GM12878 (cell line): Measurements from ENCODE around the gene DNAJA2. TPM values are rescaled to one million over a fixed set of nuclear protein-coding genes. Genes with fewer than 3 reads are reported as not detected.

Source experiments
- ATF7 ChIP-seq: fragments of 450-650 bp; IDR thresholded peaks from 2 replicates; pipeline ENCODE4 v1.6.1; 2016; ENCODE audit warnings: low read depth, mild to moderate bottlenecking
- BMI1 ChIP-seq: fragments of 450-650 bp; IDR thresholded peaks from 2 replicates; pipeline ENCODE4 v1.6.1; 2016; ENCODE audit warnings: mild to moderate bottlenecking, moderate library complexity, borderline replicate concordance
- CHD4 ChIP-seq: fragments of 200-600 bp; sonication (generic); IDR thresholded peaks from 2 replicates; pipeline ENCODE4 v1.6.1; 2016; ENCODE audit warnings: mild to moderate bottlenecking
- CREB1 ChIP-seq: IDR thresholded peaks from 2 replicates; pipeline ENCODE4 v1.6.1; 2012; ENCODE audit warnings: low read depth, mild to moderate bottlenecking, inconsistent platforms
- CREM ChIP-seq: IDR thresholded peaks from 2 replicates; pipeline ENCODE4 v1.6.1; 2014; ENCODE audit warnings: antibody characterized with exemption, low read depth
- FOXK2 ChIP-seq: fragments of 450-650 bp; IDR thresholded peaks from 2 replicates; pipeline ENCODE4 v1.6.1; 2017; ENCODE audit warnings: mild to moderate bottlenecking, moderate library complexity
- IRF4 ChIP-seq: IDR thresholded peaks from 2 replicates; pipeline ENCODE4 v1.6.1; 2011; ENCODE audit warnings: low read depth, low read length
- KDM1A ChIP-seq: fragments of 200-600 bp; sonication (generic); IDR thresholded peaks from 2 replicates; pipeline ENCODE4 v1.6.1; 2016; ENCODE audit warnings: borderline replicate concordance
- MEF2A ChIP-seq: IDR thresholded peaks from 2 replicates; pipeline ENCODE4 v1.6.1; 2011; ENCODE audit warnings: low read depth, mild to moderate bottlenecking, low read length, moderate library complexity; ENCODE audit not compliant: insufficient read depth
- MXI1 ChIP-seq: fragments of 150-350 bp; IDR thresholded peaks from 2 replicates; pipeline ENCODE4 v1.6.1; 2011; ENCODE audit warnings: low read depth, mild to moderate bottlenecking, inconsistent platforms, low read length, improper control_type of control experiment
- NBN ChIP-seq: fragments of 450-650 bp; IDR thresholded peaks from 2 replicates; pipeline ENCODE4 v1.6.1; 2016
- NR2C2 ChIP-seq: IDR thresholded peaks from 2 replicates; pipeline ENCODE4 v1.6.1; 2011; ENCODE audit warnings: borderline replicate concordance, low read depth; ENCODE audit not compliant: control insufficient read depth, insufficient read length
- PAX5 ChIP-seq: IDR thresholded peaks from 2 replicates; pipeline ENCODE4 v1.6.1; 2011; ENCODE audit warnings: low read depth, low read length, borderline replicate concordance
- PML ChIP-seq: IDR thresholded peaks from 2 replicates; pipeline ENCODE4 v1.6.1; 2012; ENCODE audit warnings: low read length, inconsistent platforms
- RAD21 ChIP-seq: IDR thresholded peaks from 2 replicates; pipeline ENCODE4 v1.6.1; 2011; ENCODE audit warnings: mild to moderate bottlenecking, low read depth, low read length, moderate library complexity; ENCODE audit not compliant: insufficient read depth
- RELA ChIP-seq: fragments of 450-650 bp; IDR thresholded peaks from 2 replicates; pipeline ENCODE4 v1.8.0; 2014; ENCODE audit warnings: borderline replicate concordance; ENCODE audit not compliant: partially characterized antibody
- RUNX3 ChIP-seq: IDR thresholded peaks from 2 replicates; pipeline ENCODE4 v1.6.1; 2012; ENCODE audit warnings: low read length, inconsistent platforms
- SMARCA5 ChIP-seq: fragments of 450-650 bp; IDR thresholded peaks from 2 replicates; pipeline ENCODE4 v1.6.1; 2017; ENCODE audit warnings: mild to moderate bottlenecking
- SMC3 ChIP-seq: IDR thresholded peaks from 2 replicates; pipeline ENCODE4 v1.6.1; 2011; ENCODE audit warnings: low read length, improper control_type of control experiment, borderline replicate concordance
- SPI1 ChIP-seq: IDR thresholded peaks from 2 replicates; pipeline ENCODE4 v1.6.1; 2011; ENCODE audit warnings: low read depth, mild to moderate bottlenecking, low read length, moderate library complexity, borderline replicate concordance; ENCODE audit not compliant: insufficient read depth
- SREBF2 ChIP-seq: IDR thresholded peaks from 2 replicates; pipeline ENCODE4 v1.6.1; 2012; ENCODE audit warnings: mild to moderate bottlenecking, low read length
- TAF1 ChIP-seq: IDR thresholded peaks from 2 replicates; pipeline ENCODE4 v1.6.1; 2011; ENCODE audit warnings: mild to moderate bottlenecking, low read depth, low read length, borderline replicate concordance
- TCF3 ChIP-seq: IDR thresholded peaks from 2 replicates; pipeline ENCODE4 v1.6.1; 2012; ENCODE audit warnings: low read depth, mild to moderate bottlenecking, low read length, borderline replicate concordance; ENCODE audit not compliant: insufficient read depth
- YY1 ChIP-seq: IDR thresholded peaks from 2 replicates; pipeline ENCODE4 v1.6.1; 2011; ENCODE audit warnings: low read depth, mild to moderate bottlenecking, low read length
- ZBED1 ChIP-seq: IDR thresholded peaks from 2 replicates; pipeline ENCODE4 v1.6.1; 2016; ENCODE audit warnings: borderline replicate concordance
- ZNF207 ChIP-seq: fragments of 450-650 bp; IDR thresholded peaks from 2 replicates; pipeline ENCODE4 v1.6.1; 2014; ENCODE audit warnings: antibody characterized with exemption, mild to moderate bottlenecking, borderline replicate concordance
- ZNF24 ChIP-seq: fragments of 450-650 bp; IDR thresholded peaks from 2 replicates; pipeline ENCODE4 v1.6.1; 2017; ENCODE audit warnings: antibody characterized with exemption, mild to moderate bottlenecking
- polyA plus RNA-seq, 11 experiments: library from polyadenylated mRNA; depleted of rRNA in 4 of 11; unstranded in 6 of 11; stranded (reverse) in 5 of 11; fragments of >200 nt; fragmentation: Nextera tagmentation in 4 of 11; fragmentation: Illumina TruSeq in 1 of 11; extraction: Ambion mirVana in 4 of 11; extraction: Trizol in 1 of 11; gene quantifications; 1 replicate in 1 of 11; 2 replicates in 10 of 11; pipeline versions ENCODE4 v1.2.1 to v1.2.3, GENCODE V29; 2011 to 2016; ENCODE audit warnings: inconsistent platforms in 2 of 11, missing spikeins in 2 of 11, low read depth in 1 of 11
- total RNA-seq, 4 experiments: library from RNA; depleted of rRNA in 3 of 4; stranded (reverse); fragments of >200 nt in 3 of 4; fragmentation: Illumina TruSeq in 1 of 4; extraction: Trizol in 1 of 4; gene quantifications; 2 replicates each; pipeline versions ENCODE4 v1.2.1 to v1.2.3, GENCODE V29; 2013 to 2021
- TF ChIP-seq, protein P1 (sequence below): fragments of 450-650 bp; IDR thresholded peaks from 2 replicates; pipeline ENCODE4 v1.6.1; 2017; ENCODE audit warnings: mild to moderate bottlenecking
- TF ChIP-seq, protein P2 (sequence below): IDR thresholded peaks from 2 replicates; pipeline ENCODE4 v1.6.1; 2012; ENCODE audit warnings: mild to moderate bottlenecking, low read depth, low read length

DNAJA2 gene
- total and polyA plus RNA-seq, 10 of the 15 experiments (the other 5 are each of a cell fraction or from before 2014, with no cell fraction given), result 26.2 to 96.4 (median 58.1) TPM

DNA sequence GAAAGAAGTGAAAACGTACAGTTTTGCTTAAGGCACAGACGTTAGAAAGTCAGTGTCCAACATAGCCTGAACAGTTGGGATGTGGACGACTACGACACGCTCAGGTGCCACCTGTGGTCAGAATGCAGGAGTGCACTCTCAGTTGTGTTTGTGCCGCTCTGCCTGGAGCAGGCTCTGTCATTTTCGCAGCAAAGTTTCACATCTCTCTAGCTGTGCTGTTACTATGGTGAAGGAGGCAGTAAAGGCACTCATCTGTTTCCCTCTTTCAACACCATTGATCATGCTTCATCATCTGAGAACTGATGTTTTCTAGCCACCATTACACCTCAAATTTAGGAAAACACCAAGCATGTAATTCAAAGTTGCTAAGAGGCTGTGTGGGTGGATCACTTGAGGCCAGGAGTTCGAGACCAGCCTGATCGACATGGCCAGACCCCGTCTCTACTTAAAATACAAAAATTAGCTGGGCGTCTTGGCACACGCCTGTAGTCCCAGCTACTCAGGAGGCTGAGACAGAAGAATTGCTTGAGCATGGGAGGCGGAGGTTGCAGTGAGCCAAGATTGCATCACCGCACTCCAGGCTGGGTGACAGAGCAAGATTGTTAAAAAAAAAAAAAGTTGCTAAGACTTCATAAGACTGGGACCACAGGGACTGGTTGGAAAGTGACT, 44.9 kb upstream of the DNAJA2 start (continued):
- 0 out of 2 replicates have a peak, but pooled peaks have one; percentile 9 for TF ChIP-seq MEF2A
- peak; percentile 77 for TF ChIP-seq PAX5
- TF ChIP-seq, protein P1, sequence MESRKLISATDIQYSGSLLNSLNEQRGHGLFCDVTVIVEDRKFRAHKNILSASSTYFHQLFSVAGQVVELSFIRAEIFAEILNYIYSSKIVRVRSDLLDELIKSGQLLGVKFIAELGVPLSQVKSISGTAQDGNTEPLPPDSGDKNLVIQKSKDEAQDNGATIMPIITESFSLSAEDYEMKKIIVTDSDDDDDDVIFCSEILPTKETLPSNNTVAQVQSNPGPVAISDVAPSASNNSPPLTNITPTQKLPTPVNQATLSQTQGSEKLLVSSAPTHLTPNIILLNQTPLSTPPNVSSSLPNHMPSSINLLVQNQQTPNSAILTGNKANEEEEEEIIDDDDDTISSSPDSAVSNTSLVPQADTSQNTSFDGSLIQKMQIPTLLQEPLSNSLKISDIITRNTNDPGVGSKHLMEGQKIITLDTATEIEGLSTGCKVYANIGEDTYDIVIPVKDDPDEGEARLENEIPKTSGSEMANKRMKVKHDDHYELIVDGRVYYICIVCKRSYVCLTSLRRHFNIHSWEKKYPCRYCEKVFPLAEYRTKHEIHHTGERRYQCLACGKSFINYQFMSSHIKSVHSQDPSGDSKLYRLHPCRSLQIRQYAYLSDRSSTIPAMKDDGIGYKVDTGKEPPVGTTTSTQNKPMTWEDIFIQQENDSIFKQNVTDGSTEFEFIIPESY, result no peak
- TF ChIP-seq CREM, result peak; percentile 80
- peak; percentile 38 for TF ChIP-seq RELA
- 0 out of 2 replicates have a peak, but pooled peaks have one; percentile 49 for TF ChIP-seq FOXK2
- TF ChIP-seq CHD4, result peak; percentile 98
- TF ChIP-seq, protein P2, sequence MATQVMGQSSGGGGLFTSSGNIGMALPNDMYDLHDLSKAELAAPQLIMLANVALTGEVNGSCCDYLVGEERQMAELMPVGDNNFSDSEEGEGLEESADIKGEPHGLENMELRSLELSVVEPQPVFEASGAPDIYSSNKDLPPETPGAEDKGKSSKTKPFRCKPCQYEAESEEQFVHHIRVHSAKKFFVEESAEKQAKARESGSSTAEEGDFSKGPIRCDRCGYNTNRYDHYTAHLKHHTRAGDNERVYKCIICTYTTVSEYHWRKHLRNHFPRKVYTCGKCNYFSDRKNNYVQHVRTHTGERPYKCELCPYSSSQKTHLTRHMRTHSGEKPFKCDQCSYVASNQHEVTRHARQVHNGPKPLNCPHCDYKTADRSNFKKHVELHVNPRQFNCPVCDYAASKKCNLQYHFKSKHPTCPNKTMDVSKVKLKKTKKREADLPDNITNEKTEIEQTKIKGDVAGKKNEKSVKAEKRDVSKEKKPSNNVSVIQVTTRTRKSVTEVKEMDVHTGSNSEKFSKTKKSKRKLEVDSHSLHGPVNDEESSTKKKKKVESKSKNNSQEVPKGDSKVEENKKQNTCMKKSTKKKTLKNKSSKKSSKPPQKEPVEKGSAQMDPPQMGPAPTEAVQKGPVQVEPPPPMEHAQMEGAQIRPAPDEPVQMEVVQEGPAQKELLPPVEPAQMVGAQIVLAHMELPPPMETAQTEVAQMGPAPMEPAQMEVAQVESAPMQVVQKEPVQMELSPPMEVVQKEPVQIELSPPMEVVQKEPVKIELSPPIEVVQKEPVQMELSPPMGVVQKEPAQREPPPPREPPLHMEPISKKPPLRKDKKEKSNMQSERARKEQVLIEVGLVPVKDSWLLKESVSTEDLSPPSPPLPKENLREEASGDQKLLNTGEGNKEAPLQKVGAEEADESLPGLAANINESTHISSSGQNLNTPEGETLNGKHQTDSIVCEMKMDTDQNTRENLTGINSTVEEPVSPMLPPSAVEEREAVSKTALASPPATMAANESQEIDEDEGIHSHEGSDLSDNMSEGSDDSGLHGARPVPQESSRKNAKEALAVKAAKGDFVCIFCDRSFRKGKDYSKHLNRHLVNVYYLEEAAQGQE, result no peak
- peak; percentile 61; the same call in 1 of the 2 replicates for TF ChIP-seq YY1
- peak; percentile 80 for TF ChIP-seq RAD21
- peak; percentile 80; the same call in 1 of the 2 replicates for TF ChIP-seq MXI1
- TF ChIP-seq ZNF24, result peak; percentile 49; the same call in 1 of the 2 replicates
- TF ChIP-seq TCF3, result peak; percentile 28; the same call in 1 of the 2 replicates
- peak; percentile 79 for TF ChIP-seq ATF7
- peak; percentile 37; the same call in 1 of the 2 replicates for TF ChIP-seq ZBED1
- TF ChIP-seq SMARCA5, result peak; percentile 76; the same call in 1 of the 2 replicates
- TF ChIP-seq RUNX3, result peak; percentile 88
- peak; percentile 94 for TF ChIP-seq IRF4
- TF ChIP-seq NBN, result peak; percentile 87
- no peak for TF ChIP-seq TAF1
- peak; percentile 20; the same call in 1 of the 2 replicates for TF ChIP-seq CREB1
- TF ChIP-seq SMC3, result peak; percentile 77; the same call in 1 of the 2 replicates
- TF ChIP-seq ZNF207, result peak; percentile 64; the same call in 1 of the 2 replicates
- TF ChIP-seq BMI1, result no peak
- TF ChIP-seq SPI1, result peak; percentile 26; the same call in 1 of the 2 replicates
- no peak for TF ChIP-seq NR2C2
- no peak for TF ChIP-seq KDM1A
- no peak for TF ChIP-seq PML
- TF ChIP-seq SREBF2, result no peak
